ENCODE results near the gene MLEC. TPM values are rescaled to one million over a fixed set of nuclear protein-coding genes. Genes with fewer than 3 reads are reported as not detected.

The MLEC gene
- total and polyA plus RNA-seq, 2 experiments from 2014 or later = 135 to 210 TPM

DNA sequence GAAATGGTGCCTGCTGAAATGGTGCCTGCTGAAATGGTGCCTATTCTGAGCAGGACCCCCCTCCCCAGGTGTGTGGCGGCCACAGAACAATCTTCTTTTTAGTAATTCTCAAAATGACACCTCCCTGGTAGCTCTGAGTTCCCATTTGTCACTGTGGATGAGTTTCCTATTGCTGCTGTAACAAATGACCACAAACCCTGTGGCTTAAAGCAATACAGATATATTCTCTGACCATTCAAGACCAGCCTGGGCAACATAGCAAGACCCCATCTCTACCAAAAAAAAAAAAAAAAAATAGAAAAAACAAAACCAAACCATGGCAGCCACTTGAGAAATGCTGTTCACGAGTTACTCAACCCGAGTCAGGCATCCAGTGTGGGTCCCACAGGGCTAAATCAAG is 46.6 kb downstream of the MLEC start:
- no peaks in the 10 kb centered on the region for H3K4me1 ChIP-seq (ENCODE audit: insufficient read depth)
- H3K9me3 ChIP-seq (ENCODE audit: low read depth) = no peaks in the 10 kb centered on the region
- no peak overlapping the region for H3K4me2 ChIP-seq
- H3K36me3 ChIP-seq (replicated peaks; ENCODE audit: insufficient read depth, low read depth) = no peaks in the 10 kb centered on the region
- no peak overlapping the region for H3K4me3 ChIP-seq
- H3K27ac ChIP-seq = no peak overlapping the region
- H3K79me2 ChIP-seq = no peaks in the 10 kb centered on the region
- TF ChIP-seq, protein P1, sequence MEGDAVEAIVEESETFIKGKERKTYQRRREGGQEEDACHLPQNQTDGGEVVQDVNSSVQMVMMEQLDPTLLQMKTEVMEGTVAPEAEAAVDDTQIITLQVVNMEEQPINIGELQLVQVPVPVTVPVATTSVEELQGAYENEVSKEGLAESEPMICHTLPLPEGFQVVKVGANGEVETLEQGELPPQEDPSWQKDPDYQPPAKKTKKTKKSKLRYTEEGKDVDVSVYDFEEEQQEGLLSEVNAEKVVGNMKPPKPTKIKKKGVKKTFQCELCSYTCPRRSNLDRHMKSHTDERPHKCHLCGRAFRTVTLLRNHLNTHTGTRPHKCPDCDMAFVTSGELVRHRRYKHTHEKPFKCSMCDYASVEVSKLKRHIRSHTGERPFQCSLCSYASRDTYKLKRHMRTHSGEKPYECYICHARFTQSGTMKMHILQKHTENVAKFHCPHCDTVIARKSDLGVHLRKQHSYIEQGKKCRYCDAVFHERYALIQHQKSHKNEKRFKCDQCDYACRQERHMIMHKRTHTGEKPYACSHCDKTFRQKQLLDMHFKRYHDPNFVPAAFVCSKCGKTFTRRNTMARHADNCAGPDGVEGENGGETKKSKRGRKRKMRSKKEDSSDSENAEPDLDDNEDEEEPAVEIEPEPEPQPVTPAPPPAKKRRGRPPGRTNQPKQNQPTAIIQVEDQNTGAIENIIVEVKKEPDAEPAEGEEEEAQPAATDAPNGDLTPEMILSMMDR (IDR thresholded peaks at IDR 0.05; ENCODE audit: poor library complexity) = no peak
- TF ChIP-seq EZH2phosphoT487 (IDR thresholded peaks at IDR 0.05; ENCODE audit: low read depth, severe bottlenecking, unreplicated experiment) = no peak
- TF ChIP-seq EZH2 (IDR thresholded peaks at IDR 0.05; ENCODE audit: borderline replicate concordance) = no peak
- H4K20me1 ChIP-seq (ENCODE audit: insufficient read depth, poor library complexity, severe bottlenecking) = no peaks in the 10 kb centered on the region
- H2AFZ ChIP-seq = no peak overlapping the region
- no peaks in the 10 kb centered on the region for H3K27me3 ChIP-seq
- DNase-seq (ENCODE audit: low spot score) = no peak
- WGBS (ENCODE audit: low lambda C conversion rate, missing lambda C conversion rate) = 91% methylated on average over 3 of the region's 3 CpGs
- H3K9me2 ChIP-seq (replicated peaks; ENCODE audit: insufficient read depth) = no peaks in the 10 kb centered on the region

DNA sequence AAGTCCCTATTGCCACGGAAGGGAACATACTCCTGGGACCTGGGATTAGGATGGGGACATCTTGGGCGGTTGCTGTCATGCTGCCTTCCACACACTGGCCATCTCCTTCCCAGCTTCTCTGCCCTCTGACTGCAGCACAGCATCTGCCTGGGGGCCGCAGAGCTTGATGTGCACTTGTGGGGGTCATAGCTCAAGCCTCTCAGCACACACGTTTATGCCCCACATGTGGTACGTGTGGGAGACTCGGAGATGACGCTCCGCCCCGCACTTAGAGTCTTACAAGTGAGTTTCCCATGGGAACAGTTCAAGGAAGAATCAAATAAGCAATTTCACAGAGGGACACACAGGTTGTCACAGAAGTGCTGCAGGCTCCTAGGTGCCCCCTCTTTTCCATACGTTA is 47.3 kb downstream of the MLEC start:
- no peaks in the 10 kb centered on the region for H3K79me2 ChIP-seq

DNA sequence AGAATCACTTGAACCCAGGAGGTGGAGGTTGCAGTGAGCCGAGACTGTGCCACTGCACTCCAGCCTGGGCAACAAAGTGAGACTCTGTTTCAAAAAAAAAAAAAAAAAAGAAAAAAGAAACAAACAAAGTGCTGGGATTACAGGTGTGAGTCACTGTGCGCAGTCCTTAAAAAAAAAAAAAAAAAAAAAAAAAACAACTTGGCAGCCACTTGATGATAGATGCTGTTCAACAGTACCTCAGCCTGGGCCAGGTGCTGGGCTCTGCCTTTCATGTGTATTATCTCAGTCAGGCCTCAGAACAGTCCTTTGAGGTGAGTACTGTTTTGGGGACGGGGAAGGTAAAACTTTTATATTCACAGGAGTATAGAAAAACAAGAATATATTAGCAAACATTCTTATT is 48.2 kb downstream of the MLEC start:
- Histone ChIP-seq H3K79me2 (no peaks in the 10 kb centered on the region), H3K4me3 (no peak overlapping the region), H3K4me1 (ENCODE audit: insufficient read depth) (no peaks in the 10 kb centered on the region), H3K27me3 (no peaks in the 10 kb centered on the region), H3K27ac (no peak overlapping the region), H3K36me3 (replicated peaks; ENCODE audit: insufficient read depth, low read depth) (no peaks in the 10 kb centered on the region), H3K9me3 (ENCODE audit: low read depth) (no peaks in the 10 kb centered on the region), H3K9me2 (replicated peaks; ENCODE audit: insufficient read depth) (no peaks in the 10 kb centered on the region), H3K4me2 (no peak overlapping the region), H4K20me1 (ENCODE audit: insufficient read depth, poor library complexity, severe bottlenecking) (no peaks in the 10 kb centered on the region), H2AFZ (no peak overlapping the region)
- TF ChIP-seq EZH2 (IDR thresholded peaks at IDR 0.05; ENCODE audit: borderline replicate concordance) = no peak
- no peak for TF ChIP-seq EZH2phosphoT487 (IDR thresholded peaks at IDR 0.05; ENCODE audit: low read depth, severe bottlenecking, unreplicated experiment)
- TF ChIP-seq, protein P1 (IDR thresholded peaks at IDR 0.05; ENCODE audit: poor library complexity) = no peak
- DNase-seq (ENCODE audit: low spot score) = no peak
- 100% methylated on average over 3 of the region's 3 CpGs for WGBS (ENCODE audit: low lambda C conversion rate, missing lambda C conversion rate)

More for the DNA sequence above, 47.3 kb downstream of the MLEC start:
- no peaks in the 10 kb centered on the region for H3K36me3 ChIP-seq (replicated peaks; ENCODE audit: insufficient read depth, low read depth)
- TF ChIP-seq, protein P1 (IDR thresholded peaks at IDR 0.05; ENCODE audit: poor library complexity) = no peak
- TF ChIP-seq EZH2phosphoT487 (IDR thresholded peaks at IDR 0.05; ENCODE audit: low read depth, severe bottlenecking, unreplicated experiment) (no peak), EZH2 (IDR thresholded peaks at IDR 0.05; ENCODE audit: borderline replicate concordance) (no peak)
- DNase-seq (ENCODE audit: low spot score) = no peak
- no peak overlapping the region for H2AFZ ChIP-seq
- H3K4me2 ChIP-seq = no peak overlapping the region
- H3K27ac ChIP-seq = no peak overlapping the region
- no peaks in the 10 kb centered on the region for H3K4me1 ChIP-seq (ENCODE audit: insufficient read depth)
- no peaks in the 10 kb centered on the region for H4K20me1 ChIP-seq (ENCODE audit: insufficient read depth, poor library complexity, severe bottlenecking)
- no peak overlapping the region for H3K4me3 ChIP-seq
- H3K9me2 ChIP-seq (replicated peaks; ENCODE audit: insufficient read depth) = no peaks in the 10 kb centered on the region
- 95% methylated on average over 10 of the region's 10 CpGs for WGBS (ENCODE audit: low lambda C conversion rate, missing lambda C conversion rate)
- no peaks in the 10 kb centered on the region for H3K27me3 ChIP-seq
- H3K9me3 ChIP-seq (ENCODE audit: low read depth) = no peaks in the 10 kb centered on the region
